IMR-90 (cell line): ENCODE data around the gene THBS4. TPM values are rescaled to one million over a fixed set of nuclear protein-coding genes. Genes with fewer than 3 reads are reported as not detected.

Experiments
- ATAC-seq: fragments of 200-7000 bp; cut with Tn5 transposase; 2 replicates; pipeline ENCODE4 v1.9.1; 2020; ENCODE audit warnings: low read depth, mild to moderate bottlenecking, moderate library complexity
- BruUV-seq: library from RNA; stranded (reverse); fragments of 400-500 nt; replicated peaks from 2 replicates; lab custom pipeline; 2021; lab: Mats Ljungman, UMichigan
- CTCF ChIA-PET: fragments of 300-600 bp; formaldehyde crosslinking; extraction: SDS; loops from one replicate; lab custom pipeline; 2021; ENCODE audit warnings: antibody characterized with exemption; lab: Yijun Ruan, JAX
- POLR2A ChIA-PET: fragments of 300-600 bp; sonication (Branson Sonifier 250); formaldehyde crosslinking; loops from one replicate; lab custom pipeline; 2022; ENCODE audit warnings: antibody characterized with exemption; ENCODE audit not compliant: unreplicated experiment; lab: Charles Lee
- DNase-seq: peaks from one replicate; pipeline ENCODE4 v3.0.0; 2013
- H2AFZ ChIP-seq: replicated peaks from 2 replicates; pipeline ENCODE3; 2013; ENCODE audit warnings: low read length, mild to moderate bottlenecking; ENCODE audit not compliant: poor library complexity
- H2AK5ac ChIP-seq: 2 replicates; pipeline ENCODE4 v1.6.1; 2013; ENCODE audit warnings: low read depth, low read length, inconsistent platforms
- H2AK9ac ChIP-seq: replicated peaks from 2 replicates; pipeline ENCODE3; 2013; ENCODE audit warnings: mild to moderate bottlenecking, low read depth, low read length, moderate library complexity; ENCODE audit not compliant: poor library complexity
- H2BK120ac ChIP-seq: 2 replicates; pipeline ENCODE4 v1.6.1; 2013; ENCODE audit warnings: low read depth, low read length, inconsistent platforms
- H2BK15ac ChIP-seq: 3 replicates; pipeline ENCODE4 v1.6.1; 2013; ENCODE audit warnings: low read depth, low read length, inconsistent platforms
- H2BK20ac ChIP-seq: 2 replicates; pipeline ENCODE4 v1.6.1; 2013; ENCODE audit warnings: low read depth, mild to moderate bottlenecking, inconsistent platforms, low read length, moderate library complexity
- H2BK5ac ChIP-seq: 2 replicates; pipeline ENCODE4 v1.6.1; 2013; ENCODE audit warnings: mild to moderate bottlenecking, low read depth, low read length, inconsistent platforms; ENCODE audit not compliant: poor library complexity, severe bottlenecking
- H3K14ac ChIP-seq: replicated peaks from 2 replicates; pipeline ENCODE4 v1.6.1; 2013; ENCODE audit warnings: low read depth, low read length, inconsistent platforms
- H3K18ac ChIP-seq: 2 replicates; pipeline ENCODE4 v1.6.1; 2013; ENCODE audit warnings: low read depth, low read length, control low read depth
- H3K23ac ChIP-seq: 2 replicates; pipeline ENCODE4 v1.6.1; 2013; ENCODE audit warnings: low read depth, low read length, inconsistent platforms
- H3K27ac ChIP-seq: 2 replicates; pipeline ENCODE4 v1.5.1; 2013; ENCODE audit warnings: mild to moderate bottlenecking, control low read depth, low read length; ENCODE audit not compliant: insufficient read depth
- H3K27me3 ChIP-seq: 2 replicates; pipeline ENCODE4 v1.6.1; 2013; ENCODE audit warnings: low read length; ENCODE audit not compliant: control insufficient read depth, insufficient read depth
- H3K36me3 ChIP-seq: 2 replicates; pipeline ENCODE4 v1.6.1; 2013; ENCODE audit warnings: low read length, mixed read lengths; ENCODE audit not compliant: control insufficient read depth, insufficient read depth
- H3K4ac ChIP-seq: 2 replicates; pipeline ENCODE4 v1.6.1; 2013; ENCODE audit warnings: low read depth, low read length, inconsistent platforms
- H3K4me1 ChIP-seq: 2 replicates; pipeline ENCODE4 v1.6.1; 2013; ENCODE audit warnings: low read length, mixed read lengths; ENCODE audit not compliant: control insufficient read depth, insufficient read depth
- H3K4me2 ChIP-seq: 2 replicates; pipeline ENCODE4 v1.6.1; 2013; ENCODE audit warnings: low read depth, mild to moderate bottlenecking, control low read depth, low read length, moderate library complexity
- H3K4me3 ChIP-seq: 2 replicates; pipeline ENCODE4 v1.5.1; 2013; ENCODE audit warnings: low read depth, mild to moderate bottlenecking, control low read depth, low read length, moderate library complexity; ENCODE audit not compliant: insufficient read depth
- H3K56ac ChIP-seq: 2 replicates; pipeline ENCODE4 v1.6.1; 2013; ENCODE audit warnings: low read length, inconsistent platforms; ENCODE audit not compliant: insufficient read depth; ENCODE audit errors: extremely low read depth
- H3K79me1 ChIP-seq, 2 experiments: 2 replicates each; pipeline ENCODE4 v1.6.1; 2013; ENCODE audit warnings: low read length in 2 of 2, inconsistent platforms in 1 of 2, low read depth in 1 of 2
- H3K9ac ChIP-seq: 2 replicates; pipeline ENCODE4 v1.6.1; 2013; ENCODE audit warnings: low read depth, low read length, control low read depth
- H3K9me1 ChIP-seq: 2 replicates; pipeline ENCODE4 v1.6.1; 2013; ENCODE audit warnings: low read length, inconsistent platforms; ENCODE audit not compliant: insufficient read depth
- H3K9me3 ChIP-seq: 2 replicates; pipeline ENCODE4 v1.6.1; 2013; ENCODE audit warnings: low read length; ENCODE audit not compliant: control insufficient read depth, insufficient read depth
- H4K20me1 ChIP-seq: 2 replicates; pipeline ENCODE4 v1.6.1; 2013; ENCODE audit warnings: low read length, inconsistent platforms; ENCODE audit not compliant: insufficient read depth
- H4K5ac ChIP-seq: 2 replicates; pipeline ENCODE4 v1.6.1; 2013; ENCODE audit warnings: mild to moderate bottlenecking, low read depth, low read length, control low read depth
- H4K8ac ChIP-seq, 2 experiments: 2 replicates each; pipeline ENCODE4 v1.6.1; 2013; ENCODE audit warnings: low read depth in 2 of 2, low read length in 2 of 2, control low read depth in 1 of 2, inconsistent platforms in 1 of 2
- H4K91ac ChIP-seq: 2 replicates; pipeline ENCODE4 v1.6.1; 2013; ENCODE audit warnings: low read depth, low read length, inconsistent platforms; ENCODE audit not compliant: insufficient read depth
- CEBPB ChIP-seq: IDR thresholded peaks from 2 replicates; pipeline ENCODE4 v1.6.1; 2012; ENCODE audit warnings: low read depth, low read length, improper control_type of control experiment
- CTCF ChIP-seq: conservative IDR thresholded peaks from 2 replicates; pipeline ENCODE4 v1.5.1; 2012; ENCODE audit warnings: mild to moderate bottlenecking, low read depth, low read length, improper control_type of control experiment
- ELK1 ChIP-seq: fragments of 150-350 bp; IDR thresholded peaks from 2 replicates; pipeline ENCODE4 v1.6.1; 2016; ENCODE audit warnings: low read depth, mild to moderate bottlenecking, low read length, moderate library complexity, borderline replicate concordance
- NFE2L2 ChIP-seq: fragments of 150-350 bp; IDR thresholded peaks from 2 replicates; pipeline ENCODE4 v1.6.1; 2016; ENCODE audit warnings: low read depth, mild to moderate bottlenecking, low read length
- USF2 ChIP-seq: fragments of 150-350 bp; IDR thresholded peaks from 2 replicates; pipeline ENCODE4 v1.6.1; 2017; ENCODE audit warnings: mild to moderate bottlenecking, antibody characterized with exemption, low read length, low read depth
- WGBS, 2 experiments: methylation state at CpG; one replicate each; pipeline versions ENCODE4 v1.1.5 to v1.1.7; 2013; ENCODE audit warnings: missing lambda C conversion rate in 2 of 2; ENCODE audit not compliant: insufficient read length in 1 of 2; ENCODE audit errors: extremely low coverage in 2 of 2; 5-methylcytosine and 5-hydroxymethylcytosine counted together
- dilution Hi-C: fragments of 300-500 bp; cut with HindIII; formaldehyde crosslinking; loops from one replicate; pipeline ENCODE4 v1.14.3; 2018; ENCODE audit warnings: low sequenced_read_pairs; ENCODE audit not compliant: unreplicated experiment
- in situ Hi-C: fragments of 300-500 bp; cut with MboI; formaldehyde crosslinking; loops from 3 replicates; pipeline ENCODE4 v1.14.3; 2019; ENCODE audit warnings: low sequenced_read_pairs, inconsistent platforms, mixed read lengths
- intact Hi-C: fragments of 100-400 bp; cut with micrococcal nuclease; formaldehyde crosslinking; loops from 2 replicates; pipeline ENCODE4 v1.10.0; 2022
- polyA plus RNA-seq, 3 experiments: library from polyadenylated mRNA; depleted of rRNA; stranded (reverse); fragments of >200 nt; gene quantifications; 2 replicates each; pipeline ENCODE4 v1.2.3, GENCODE V29; 2012; ENCODE audit warnings: low replicate concordance in 1 of 3
- total RNA-seq: library from RNA; depleted of rRNA; stranded (reverse); fragments of >200 nt; gene quantifications from 2 replicates; pipeline ENCODE4 v1.2.3, GENCODE V29; 2012

THBS4 gene
- total and polyA plus RNA-seq, 2 of the 4 experiments (the other 2 are of a cell fraction), result 0.90 to 0.92 TPM

GRCh38 chr5:80114860-80115259 lies 79.7 kb downstream of the THBS4 start:
- CTCF ChIA-PET, result no interaction called here
- intact Hi-C loops (no loop called here), dilution Hi-C loops (no loop called here), in situ Hi-C loops (no loop called here)
- Histone ChIP-seq H3K9me3 (peaks cover 2% of the 10 kb centered on the region; the same call in 1 of the 2 replicates), H3K18ac (no peak overlapping the region), H3K4me2 (no peak overlapping the region), H3K27ac (no peak overlapping the region), H3K9me1 (no peaks in the 10 kb centered on the region), H2BK15ac (no peak overlapping the region), H3K27me3 (peaks cover 7% of the 10 kb centered on the region), H4K8ac (no peak overlapping the region), H2AK5ac (no peak overlapping the region), H3K36me3 (no peaks in the 10 kb centered on the region), H2BK20ac (no peak overlapping the region), H2AFZ (no peak overlapping the region), H4K5ac (no peak overlapping the region), H4K91ac (no peak overlapping the region), H3K79me1 (no peaks in the 10 kb centered on the region; a peak in 1 of 4 replicates), H3K4me3 (no peak overlapping the region), H3K4me1 (no peaks in the 10 kb centered on the region), H3K14ac (no peak overlapping the region), H2BK5ac (no peak overlapping the region), H2AK9ac (no peak overlapping the region), H2BK120ac (no peak overlapping the region), H3K4ac (no peak overlapping the region), H4K20me1 (no peaks in the 10 kb centered on the region), H3K9ac (no peak overlapping the region), H3K56ac (no peak overlapping the region), H3K23ac (no peak overlapping the region)
- TF ChIP-seq ELK1 (no peak), CEBPB (no peak), NFE2L2 (no peak), USF2 (no peak), CTCF (no peak)
- ATAC-seq (no peak), DNase-seq (no peak)
- POLR2A ChIA-PET, result no interaction called here
- BruUV-seq, result no TSS peak
- no CpG with 5 or more reads among the region's 3 CpGs for WGBS, 2 experiments
